Tibial artery (tissue), 4 donors: Measurements from ENCODE around the gene SMARCD2.

ENCODE experiments used
- DNase-seq, 2 donors: peaks; one replicate each; pipeline ENCODE4 v3.0.0-alpha.2; 2019
- H3K27ac ChIP-seq, 2 donors: fragments of 200-600 bp; sonication (generic) in 1 of 2; 1 replicate in 1 of 2; 2 replicates in 1 of 2; pipeline ENCODE4 v1.5.1; 2018 to 2019; ENCODE audit warnings: mild to moderate bottlenecking in 1 of 2
- H3K27me3 ChIP-seq, 2 donors: fragments of 200-600 bp; sonication (generic) in 1 of 2; one replicate each; pipeline versions ENCODE4 v1.5.1 to v1.6.0; 2016 to 2019
- H3K36me3 ChIP-seq, 3 donors: fragments of 200-600 bp; sonication (generic) in 2 of 3; one replicate each; pipeline ENCODE4 v1.5.1; 2016 to 2019; ENCODE audit warnings: mild to moderate bottlenecking in 2 of 3
- H3K4me1 ChIP-seq, 4 donors: fragments of 200-600 bp; sonication (generic) in 2 of 4; 1 replicate in 3 of 4; 2 replicates in 1 of 4; pipeline ENCODE4 v1.5.1; 2016 to 2019
- H3K4me3 ChIP-seq, 2 donors: fragments of 200-600 bp; sonication (generic) in 1 of 2; 1 replicate in 1 of 2; 2 replicates in 1 of 2; pipeline ENCODE4 v1.5.1; 2018 to 2019; ENCODE audit warnings: mild to moderate bottlenecking in 2 of 2
- H3K9me3 ChIP-seq, 3 donors: fragments of 200-600 bp; sonication (generic) in 1 of 3; one replicate each; pipeline ENCODE4 v1.5.1; 2016 to 2019
- CTCF ChIP-seq, 2 experiments: fragments of 200-600 bp in 1 of 2; fragments of 450-650 bp in 1 of 2; IDR thresholded peaks; one replicate each; pipeline ENCODE4 v1.5.1; 2017 to 2019; ENCODE audit warnings: antibody characterized with exemption in 2 of 2, mild to moderate bottlenecking in 1 of 2, moderate library complexity in 1 of 2
- intact Hi-C: fragments of 100-400 bp; cut with DNase I; formaldehyde crosslinking; loops from one replicate; pipeline ENCODE4 v1.15.0; 2023; ENCODE audit warnings: low total_unique reads

SMARCD2 gene

GRCh38 chr17:63842173-63842539, 329 bp downstream of the SMARCD2 start:
- Histone ChIP-seq H3K36me3 (peaks cover 0 to 4% (median 2%) of the 10 kb centered on the region in 3 donors), H3K4me1 (peaks cover 5 to 56% (median 49%) of the 10 kb centered on the region in 4 donors), H3K4me3 (peak overlapping the region; percentile 75 to 96), H3K27me3 (no peaks in the 10 kb centered on the region), H3K27ac (peak overlapping the region; percentile 89 to 99), H3K9me3 (no peaks in the 10 kb centered on the region)
- TF ChIP-seq CTCF (IDR thresholded peaks at IDR 0.05): no peak
- intact Hi-C loops: no loop called here
- peak; percentile 38 to 78 for DNase-seq

- Histone ChIP-seq H3K36me3 (peaks cover 4 to 10% (median 8%) of the 10 kb centered on the region in 3 donors), H3K27me3 (no peaks in the 10 kb centered on the region), H3K9me3 (no peaks in the 10 kb centered on the region), H3K27ac (peak overlapping the region; percentile 89 to 99), H3K4me3 (peak overlapping the region; percentile 75 to 96), H3K4me1 (peaks cover 5 to 60% (median 52%) of the 10 kb centered on the region in 4 donors)
- TF ChIP-seq CTCF (IDR thresholded peaks at IDR 0.05): no peak
- intact Hi-C loops: no loop called here
- peak; percentile 72 to 83 for DNase-seq
Observed at GRCh38 chr17:63841350-63842172, 924 bp downstream of the SMARCD2 start.

- H3K4me1 ChIP-seq: peaks cover 5 to 64% (median 52%) of the 10 kb centered on the region in 4 donors
- H3K27ac ChIP-seq: peak overlapping the region; percentile 89 to 99
- no peak for TF ChIP-seq CTCF (IDR thresholded peaks at IDR 0.05)
- H3K27me3 ChIP-seq: no peaks in the 10 kb centered on the region
- peak overlapping the region; percentile 75 to 96 for H3K4me3 ChIP-seq
- peaks cover 11 to 17% (median 16%) of the 10 kb centered on the region in 3 donors for H3K36me3 ChIP-seq
- H3K9me3 ChIP-seq: no peaks in the 10 kb centered on the region
- intact Hi-C loops: no loop called here
- DNase-seq: peak in 1 of 2 donors; percentile 71
Observed at GRCh38 chr17:63840591-63841349, 1.7 kb downstream of the SMARCD2 start.

- H3K36me3 ChIP-seq: peaks cover 30 to 37% (median 37%) of the 10 kb centered on the region in 3 donors
- intact Hi-C loops: loop anchor here (5.0 kb wide), 1 partner anchor 66 kb away; the partner anchor contains the start of genes CCDC47 and DDX42
- no peak for TF ChIP-seq CTCF (IDR thresholded peaks at IDR 0.05)
- H3K27ac ChIP-seq: peak overlapping the region; percentile 89 to 99
- peaks cover 5 to 71% (median 55%) of the 10 kb centered on the region in 4 donors for H3K4me1 ChIP-seq
- H3K4me3 ChIP-seq: peak overlapping the region; percentile 41 to 96
- H3K9me3 ChIP-seq: no peaks in the 10 kb centered on the region
- DNase-seq: peak; percentile 98
- no peaks in the 10 kb centered on the region for H3K27me3 ChIP-seq
Observed at GRCh38 chr17:63838631-63839171, 3.8 kb downstream of the SMARCD2 start.

GRCh38 chr17:63837962-63838600, 4.4 kb downstream of the SMARCD2 start:
- Histone ChIP-seq H3K4me3 (peak overlapping the region; percentile 41 to 96), H3K4me1 (peaks cover 5 to 67% (median 52%) of the 10 kb centered on the region in 4 donors), H3K27ac (peak overlapping the region; percentile 89 to 99), H3K27me3 (no peaks in the 10 kb centered on the region), H3K36me3 (peaks cover 36 to 44% (median 43%) of the 10 kb centered on the region in 3 donors), H3K9me3 (no peaks in the 10 kb centered on the region)
- intact Hi-C loops: loop anchor here (5.0 kb wide), 1 partner anchor 66 kb away; the partner anchor contains the start of genes CCDC47 and DDX42
- TF ChIP-seq CTCF (IDR thresholded peaks at IDR 0.05): no peak
- peak in 1 of 2 donors; percentile 72 for DNase-seq
